HL-60 (cell line): ENCODE data around the gene TP73.

Source experiments
- DNase-seq, 2 experiments: peaks; one replicate each; pipeline ENCODE4 v3.0.0-alpha.2; 2010 to 2020; ENCODE audit warnings: low read depth in 1 of 2, low spot score in 1 of 2
- H3K27ac ChIP-seq: fragments of 250-450 bp; sonication (Bioruptor Pico); replicated peaks from 2 replicates; pipeline ENCODE4 v1.5.1; 2020; ENCODE audit warnings: mild to moderate bottlenecking, moderate library complexity
- H3K27me3 ChIP-seq: fragments of 250-450 bp; sonication (Bioruptor Pico); 2 replicates; pipeline ENCODE4 v1.5.1; 2021; ENCODE audit warnings: mild to moderate bottlenecking, moderate library complexity; ENCODE audit not compliant: insufficient read depth, poor library complexity, severe bottlenecking
- H3K4me3 ChIP-seq: replicated peaks from 2 replicates; pipeline ENCODE4 v1.5.1; 2011; ENCODE audit warnings: mild to moderate bottlenecking, control low read depth, low read length; ENCODE audit not compliant: insufficient read depth
- GABPA ChIP-seq: IDR thresholded peaks from 2 replicates; pipeline ENCODE4 v1.6.1; 2012; ENCODE audit warnings: low read depth
- POLR2AphosphoS5 ChIP-seq: IDR thresholded peaks from 2 replicates; pipeline ENCODE4 v1.6.1; 2012; ENCODE audit warnings: low read depth
- SPI1 ChIP-seq: IDR thresholded peaks from 2 replicates; pipeline ENCODE4 v1.6.1; 2012; ENCODE audit warnings: low read depth, mild to moderate bottlenecking, borderline replicate concordance
- TF ChIP-seq, protein P1 (sequence below): IDR thresholded peaks from 2 replicates; pipeline ENCODE4 v1.6.1; 2012; ENCODE audit warnings: low read depth; ENCODE audit not compliant: insufficient replicate concordance
- TF ChIP-seq, protein P2 (sequence below): IDR thresholded peaks from one replicate; pipeline ENCODE4 v1.5.1; 2011; ENCODE audit warnings: low read length, control low read depth, inconsistent platforms; ENCODE audit not compliant: insufficient read depth

Gene TP73

DNA sequence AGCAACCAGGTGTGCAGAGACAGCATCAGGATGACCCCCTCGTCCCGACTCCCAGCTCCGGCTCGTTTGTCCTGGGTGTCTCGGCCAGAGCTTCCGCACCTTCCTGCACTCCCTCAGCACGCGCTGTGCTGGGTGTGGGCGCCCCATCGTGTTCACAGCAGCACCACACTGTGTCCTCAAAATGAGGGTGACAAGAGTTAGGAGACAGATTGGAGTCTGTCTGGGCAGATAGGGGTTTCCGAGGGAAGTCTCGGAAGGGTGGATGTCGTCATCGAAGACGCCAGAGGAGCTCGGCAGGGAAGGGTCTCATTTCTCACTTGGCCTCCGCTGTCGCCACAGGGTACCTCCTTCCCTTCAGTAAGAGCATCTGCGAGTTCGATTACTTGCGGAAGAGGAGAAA is 104.1 kb downstream of the TP73 start:
- Histone ChIP-seq H3K27me3 (peaks cover 7% of the 10 kb centered on the region), H3K4me3 (no peak overlapping the region), H3K27ac (no peak overlapping the region)
- DNase-seq = no peak
- TF ChIP-seq GABPA = no peak
- TF ChIP-seq POLR2AphosphoS5 = no peak
- TF ChIP-seq, protein P1, sequence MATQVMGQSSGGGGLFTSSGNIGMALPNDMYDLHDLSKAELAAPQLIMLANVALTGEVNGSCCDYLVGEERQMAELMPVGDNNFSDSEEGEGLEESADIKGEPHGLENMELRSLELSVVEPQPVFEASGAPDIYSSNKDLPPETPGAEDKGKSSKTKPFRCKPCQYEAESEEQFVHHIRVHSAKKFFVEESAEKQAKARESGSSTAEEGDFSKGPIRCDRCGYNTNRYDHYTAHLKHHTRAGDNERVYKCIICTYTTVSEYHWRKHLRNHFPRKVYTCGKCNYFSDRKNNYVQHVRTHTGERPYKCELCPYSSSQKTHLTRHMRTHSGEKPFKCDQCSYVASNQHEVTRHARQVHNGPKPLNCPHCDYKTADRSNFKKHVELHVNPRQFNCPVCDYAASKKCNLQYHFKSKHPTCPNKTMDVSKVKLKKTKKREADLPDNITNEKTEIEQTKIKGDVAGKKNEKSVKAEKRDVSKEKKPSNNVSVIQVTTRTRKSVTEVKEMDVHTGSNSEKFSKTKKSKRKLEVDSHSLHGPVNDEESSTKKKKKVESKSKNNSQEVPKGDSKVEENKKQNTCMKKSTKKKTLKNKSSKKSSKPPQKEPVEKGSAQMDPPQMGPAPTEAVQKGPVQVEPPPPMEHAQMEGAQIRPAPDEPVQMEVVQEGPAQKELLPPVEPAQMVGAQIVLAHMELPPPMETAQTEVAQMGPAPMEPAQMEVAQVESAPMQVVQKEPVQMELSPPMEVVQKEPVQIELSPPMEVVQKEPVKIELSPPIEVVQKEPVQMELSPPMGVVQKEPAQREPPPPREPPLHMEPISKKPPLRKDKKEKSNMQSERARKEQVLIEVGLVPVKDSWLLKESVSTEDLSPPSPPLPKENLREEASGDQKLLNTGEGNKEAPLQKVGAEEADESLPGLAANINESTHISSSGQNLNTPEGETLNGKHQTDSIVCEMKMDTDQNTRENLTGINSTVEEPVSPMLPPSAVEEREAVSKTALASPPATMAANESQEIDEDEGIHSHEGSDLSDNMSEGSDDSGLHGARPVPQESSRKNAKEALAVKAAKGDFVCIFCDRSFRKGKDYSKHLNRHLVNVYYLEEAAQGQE = no peak
- TF ChIP-seq, protein P2, sequence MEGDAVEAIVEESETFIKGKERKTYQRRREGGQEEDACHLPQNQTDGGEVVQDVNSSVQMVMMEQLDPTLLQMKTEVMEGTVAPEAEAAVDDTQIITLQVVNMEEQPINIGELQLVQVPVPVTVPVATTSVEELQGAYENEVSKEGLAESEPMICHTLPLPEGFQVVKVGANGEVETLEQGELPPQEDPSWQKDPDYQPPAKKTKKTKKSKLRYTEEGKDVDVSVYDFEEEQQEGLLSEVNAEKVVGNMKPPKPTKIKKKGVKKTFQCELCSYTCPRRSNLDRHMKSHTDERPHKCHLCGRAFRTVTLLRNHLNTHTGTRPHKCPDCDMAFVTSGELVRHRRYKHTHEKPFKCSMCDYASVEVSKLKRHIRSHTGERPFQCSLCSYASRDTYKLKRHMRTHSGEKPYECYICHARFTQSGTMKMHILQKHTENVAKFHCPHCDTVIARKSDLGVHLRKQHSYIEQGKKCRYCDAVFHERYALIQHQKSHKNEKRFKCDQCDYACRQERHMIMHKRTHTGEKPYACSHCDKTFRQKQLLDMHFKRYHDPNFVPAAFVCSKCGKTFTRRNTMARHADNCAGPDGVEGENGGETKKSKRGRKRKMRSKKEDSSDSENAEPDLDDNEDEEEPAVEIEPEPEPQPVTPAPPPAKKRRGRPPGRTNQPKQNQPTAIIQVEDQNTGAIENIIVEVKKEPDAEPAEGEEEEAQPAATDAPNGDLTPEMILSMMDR = no peak
- no peak for TF ChIP-seq SPI1

DNA sequence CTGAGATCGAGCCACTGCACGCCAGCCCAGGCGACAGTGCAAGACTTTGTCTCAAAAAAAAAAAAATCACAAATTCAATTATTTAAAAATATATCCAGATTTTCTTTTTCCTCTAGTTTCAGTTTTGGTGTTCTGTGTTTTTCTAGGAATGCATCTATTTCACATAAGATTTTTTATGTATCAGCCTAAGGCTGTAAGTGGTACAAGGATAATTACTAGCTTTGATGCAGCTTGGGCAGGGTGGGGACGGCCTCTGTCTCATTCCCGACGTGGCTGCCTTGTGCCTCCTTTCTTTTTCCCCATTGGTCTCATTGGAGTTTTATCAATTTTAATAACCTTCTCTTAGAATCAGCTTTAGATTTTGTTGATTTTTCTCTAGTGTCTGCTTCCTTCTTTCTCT is 106.8 kb downstream of the TP73 start:
- Histone ChIP-seq H3K4me3 (no peak overlapping the region), H3K27ac (no peak overlapping the region), H3K27me3 (peaks cover 5% of the 10 kb centered on the region)
- TF ChIP-seq SPI1 = no peak
- no peak for TF ChIP-seq GABPA
- TF ChIP-seq POLR2AphosphoS5 = no peak
- TF ChIP-seq, protein P2 = no peak
- TF ChIP-seq, protein P1 = no peak
- no peak for DNase-seq

DNA sequence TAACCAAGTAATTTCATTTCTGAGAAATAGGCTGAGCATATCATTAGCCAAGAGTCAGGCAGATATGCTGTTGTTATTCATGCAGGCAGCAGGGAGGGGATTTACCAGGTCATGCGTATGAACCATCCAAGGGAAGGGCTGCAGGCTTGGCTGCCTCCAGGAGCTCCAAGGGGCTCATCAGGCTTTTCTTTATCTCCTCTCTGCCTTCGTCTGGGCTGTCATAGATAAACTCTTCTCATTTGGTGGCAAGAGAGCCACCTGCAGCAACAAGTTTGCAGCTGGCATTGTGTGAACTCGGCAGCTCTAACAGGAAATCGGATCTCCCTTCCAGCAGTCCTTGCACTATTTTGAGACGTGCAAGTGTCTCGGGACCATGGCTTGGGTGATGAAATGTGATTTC is 107.5 kb downstream of the TP73 start:
- H3K4me3 ChIP-seq = no peak overlapping the region
- no peak for DNase-seq
- H3K27ac ChIP-seq = no peak overlapping the region
- TF ChIP-seq, protein P2 = no peak
- TF ChIP-seq SPI1 = no peak
- TF ChIP-seq, protein P1 = no peak
- no peak for TF ChIP-seq GABPA
- no peak for TF ChIP-seq POLR2AphosphoS5
- peaks cover 5% of the 10 kb centered on the region for H3K27me3 ChIP-seq
